GM10266 (cell line): ENCODE data around the gene PLA2G12B.

Experiments used
- DNase-seq: peaks from one replicate; pipeline ENCODE4 v3.0.0; 2012; ENCODE audit errors: extremely low spot score
- CTCF ChIP-seq: IDR thresholded peaks from 2 replicates; pipeline ENCODE4 v1.5.1; 2012; ENCODE audit warnings: mild to moderate bottlenecking, low read depth; ENCODE audit not compliant: control insufficient read depth, insufficient read depth; ENCODE audit errors: missing control alignments

The PLA2G12B gene

GRCh38 chr10:72889391-72889831 lies 65.2 kb downstream of the PLA2G12B start:
- TF ChIP-seq CTCF, result no peak
- DNase-seq, result no peak

DNA sequence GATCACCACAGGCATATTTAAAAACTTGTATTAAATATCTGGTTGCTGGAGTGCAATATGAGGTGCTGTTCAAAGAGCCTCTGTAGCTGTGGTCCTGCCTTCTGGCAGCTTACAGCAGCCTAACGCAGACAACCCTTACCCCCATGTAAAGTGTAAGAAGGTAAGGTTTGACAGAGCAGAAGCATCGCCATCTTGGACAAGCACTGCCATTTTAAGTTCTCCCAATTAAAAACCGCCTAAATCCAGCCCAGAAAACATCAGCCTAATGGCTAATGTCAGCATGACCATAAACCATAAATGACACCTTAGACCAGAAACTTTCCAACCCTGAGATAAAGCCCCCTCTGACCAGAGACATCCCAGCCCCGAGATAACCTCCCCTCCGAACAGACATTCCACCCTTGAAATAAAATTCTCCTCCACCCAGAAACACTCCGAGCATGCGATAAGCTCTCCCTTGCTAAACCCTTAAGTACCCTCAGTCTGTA lies 66.4 kb downstream of the PLA2G12B start:
- DNase-seq, result no peak
- TF ChIP-seq CTCF, result no peak

GRCh38 chr10:72887043-72887442 lies 67.6 kb downstream of the PLA2G12B start:
- DNase-seq, result no peak
- TF ChIP-seq CTCF, result no peak

GRCh38 chr10:72886621-72887020 lies 68.0 kb downstream of the PLA2G12B start:
- DNase-seq, result no peak
- TF ChIP-seq CTCF, result no peak

DNA sequence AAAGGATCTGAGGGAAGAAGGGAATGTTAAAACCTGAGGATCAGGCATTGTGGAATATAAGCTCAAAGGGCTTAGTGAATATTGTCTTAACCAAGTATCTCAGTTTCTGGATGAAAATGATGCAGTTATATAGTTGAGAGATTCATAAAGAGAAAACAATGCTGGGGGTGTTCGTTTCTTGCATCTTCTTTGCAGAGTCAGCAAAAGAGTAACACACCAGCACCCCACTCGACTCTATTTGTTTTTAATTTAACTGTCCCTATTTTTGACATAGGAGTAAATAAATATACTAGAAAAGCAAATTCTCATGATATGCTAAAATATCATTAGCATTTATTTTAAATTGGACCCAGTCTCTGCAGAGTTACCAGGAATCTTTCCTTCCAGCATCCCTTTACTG lies 68.7 kb downstream of the PLA2G12B start:
- TF ChIP-seq CTCF, result no peak
- no peak for DNase-seq
